HG03342 (cell line): Measurements from ENCODE around the gene NOL4L.
"Not testable (repeated sequence)": the region's sequence is repeated elsewhere in the genome, so short reads cannot be mapped to it uniquely, and the experiment has no call there.

Experiments used
- ATAC-seq: cut with Tn5 transposase; IDR thresholded peaks from one replicate; pipeline ENCODE4 v1.9.1; 2021; ENCODE audit warnings: mild to moderate bottlenecking, moderate library complexity; ENCODE audit not compliant: unreplicated experiment

NOL4L gene

DNA sequence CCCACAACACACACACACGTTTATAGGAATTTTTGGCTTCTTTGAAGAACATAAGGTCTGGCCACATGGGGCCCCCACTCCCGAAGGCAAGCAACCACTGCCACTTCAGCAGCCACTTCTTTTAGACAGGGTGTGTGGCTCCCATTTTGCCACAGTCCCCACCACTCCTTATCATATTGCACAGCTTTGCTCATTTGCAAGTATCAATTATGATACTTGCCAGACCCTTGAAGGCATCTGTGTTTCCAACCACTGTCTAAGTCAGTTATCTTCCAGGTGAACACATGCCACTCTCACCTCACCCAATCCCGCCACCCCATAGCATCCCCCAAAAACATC lies 73.1 kb downstream of the NOL4L start:
- no peak for ATAC-seq

DNA sequence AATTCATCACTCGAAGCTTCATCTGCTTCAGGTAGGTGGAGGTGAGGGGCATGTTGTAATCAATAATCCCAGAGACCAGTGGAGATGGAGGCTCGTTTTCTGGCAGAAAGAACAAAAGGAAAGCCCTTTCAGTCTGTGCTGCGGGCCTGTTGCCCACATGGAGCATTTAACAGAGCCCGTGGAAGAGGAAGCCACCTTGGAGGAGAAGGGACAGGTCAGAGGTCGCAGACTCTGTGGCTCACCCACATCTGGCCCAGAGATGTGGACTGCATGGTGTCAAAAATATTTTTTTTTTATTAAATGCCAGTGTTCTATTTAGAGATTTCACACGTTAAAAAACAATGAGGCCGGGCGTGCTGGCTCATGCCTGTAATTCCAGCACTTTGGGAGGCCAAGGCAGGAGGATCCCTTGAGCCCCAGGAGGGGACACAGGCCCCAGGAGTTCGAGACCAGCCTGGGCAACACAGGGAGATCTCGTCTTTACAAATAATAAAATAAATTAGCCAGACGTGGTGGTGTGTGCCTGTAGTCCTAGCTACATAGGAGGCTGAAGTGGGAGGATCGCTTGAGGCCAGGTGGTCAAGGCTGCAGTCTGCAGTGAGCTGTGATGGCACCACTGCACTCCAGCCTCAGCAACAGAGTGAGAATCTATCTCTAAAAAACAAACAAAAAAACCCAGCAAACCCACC lies 73.6 kb downstream of the NOL4L start:
- no peak for ATAC-seq

DNA sequence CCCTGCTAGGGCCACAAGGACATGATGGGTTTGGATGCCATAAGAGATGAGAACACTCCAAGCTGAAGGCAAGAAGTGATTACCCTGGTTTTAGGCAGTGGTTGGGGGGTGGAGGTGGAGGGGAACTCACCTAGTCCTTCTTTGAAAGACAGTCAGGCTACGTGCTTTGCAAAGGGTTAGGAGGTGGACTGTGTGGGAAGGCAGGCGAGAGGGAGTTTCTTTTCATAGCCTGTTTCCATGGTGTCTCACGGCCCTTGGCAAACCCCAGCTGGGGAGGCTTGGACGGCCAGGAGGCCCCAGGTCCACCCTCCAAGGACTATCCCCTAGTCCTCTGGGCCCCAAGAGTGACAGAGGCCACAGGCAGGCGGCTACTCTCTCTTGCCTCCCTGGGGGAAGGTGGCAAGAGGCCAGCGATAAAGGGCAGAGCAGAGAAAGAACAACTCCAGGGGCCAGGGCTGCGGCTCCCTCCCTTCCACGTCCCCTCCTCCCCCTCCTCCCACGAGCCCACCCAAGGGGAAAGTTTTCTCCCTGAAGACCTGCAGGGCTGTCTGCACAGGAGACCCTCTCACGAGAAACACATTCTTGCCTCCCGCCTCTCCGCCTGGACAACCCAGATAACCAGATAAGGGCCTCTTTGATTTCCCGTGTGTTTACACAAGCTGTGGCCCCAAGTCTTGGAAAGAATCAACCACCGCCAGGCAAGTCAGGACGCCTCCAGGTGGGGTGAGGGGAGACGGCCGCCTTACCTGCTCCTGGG lies 74.4 kb downstream of the NOL4L start:
- ATAC-seq: no peak

DNA sequence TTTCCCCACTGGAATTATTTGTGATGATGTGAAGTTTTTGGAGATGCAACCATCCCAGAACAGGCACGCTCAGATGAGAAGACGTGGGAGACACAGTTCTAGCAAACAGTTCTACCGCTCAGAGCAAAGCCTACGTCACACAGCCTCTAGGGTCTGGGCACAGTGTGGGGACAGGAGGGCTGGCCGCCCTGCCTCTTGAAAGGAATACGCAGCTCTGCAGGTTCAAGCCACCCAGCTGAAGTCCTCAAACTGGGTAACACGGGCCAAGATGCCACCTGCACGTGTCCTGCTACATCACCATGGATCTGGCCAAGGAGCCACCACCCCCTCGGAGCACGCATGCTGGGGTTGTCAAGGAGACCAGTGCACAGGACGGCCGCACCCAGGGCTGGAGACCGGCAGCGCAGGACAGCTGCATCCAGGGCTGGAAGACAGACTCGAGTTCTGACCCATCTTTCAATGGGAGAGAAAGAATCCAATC lies 75.0 kb downstream of the NOL4L start:
- no peak for ATAC-seq

DNA sequence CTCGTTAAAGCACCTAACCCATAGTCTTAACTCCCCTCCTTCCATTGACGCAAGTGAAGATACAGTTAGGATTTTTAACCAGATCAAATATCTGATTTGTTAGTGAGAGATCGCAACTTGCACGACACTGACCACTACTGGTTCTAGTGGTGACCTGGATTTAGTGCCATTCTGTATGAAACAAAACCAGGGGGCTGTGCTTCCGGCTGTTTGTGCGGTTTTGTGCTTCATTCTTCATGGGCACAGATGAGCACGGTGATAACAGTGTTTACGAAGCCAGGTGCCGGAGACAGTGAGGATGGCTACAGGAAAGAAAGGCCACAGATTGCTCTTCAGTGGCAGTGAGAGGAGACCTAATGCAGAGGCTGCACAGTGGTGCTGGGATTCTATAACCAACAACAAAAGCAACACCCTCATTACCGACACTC lies 75.5 kb downstream of the NOL4L start:
- ATAC-seq: no peak

DNA sequence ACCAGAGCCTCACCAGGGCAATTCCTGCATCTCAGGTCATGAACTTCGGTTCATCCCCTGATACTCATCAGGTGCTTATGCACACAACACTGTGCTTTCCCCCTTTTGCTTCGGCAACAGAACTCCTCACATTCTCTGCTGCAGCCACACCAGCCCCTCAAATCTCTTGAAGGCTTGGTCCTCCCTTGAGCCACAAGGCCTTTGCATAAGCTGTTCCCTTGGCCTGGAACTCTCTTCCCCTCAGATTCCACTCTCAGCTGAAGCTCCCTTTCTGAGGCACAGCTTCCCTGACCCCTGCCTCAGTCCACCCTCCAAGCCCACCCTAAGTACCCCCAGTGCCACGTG lies 76.4 kb downstream of the NOL4L start:
- ATAC-seq: no peak

DNA sequence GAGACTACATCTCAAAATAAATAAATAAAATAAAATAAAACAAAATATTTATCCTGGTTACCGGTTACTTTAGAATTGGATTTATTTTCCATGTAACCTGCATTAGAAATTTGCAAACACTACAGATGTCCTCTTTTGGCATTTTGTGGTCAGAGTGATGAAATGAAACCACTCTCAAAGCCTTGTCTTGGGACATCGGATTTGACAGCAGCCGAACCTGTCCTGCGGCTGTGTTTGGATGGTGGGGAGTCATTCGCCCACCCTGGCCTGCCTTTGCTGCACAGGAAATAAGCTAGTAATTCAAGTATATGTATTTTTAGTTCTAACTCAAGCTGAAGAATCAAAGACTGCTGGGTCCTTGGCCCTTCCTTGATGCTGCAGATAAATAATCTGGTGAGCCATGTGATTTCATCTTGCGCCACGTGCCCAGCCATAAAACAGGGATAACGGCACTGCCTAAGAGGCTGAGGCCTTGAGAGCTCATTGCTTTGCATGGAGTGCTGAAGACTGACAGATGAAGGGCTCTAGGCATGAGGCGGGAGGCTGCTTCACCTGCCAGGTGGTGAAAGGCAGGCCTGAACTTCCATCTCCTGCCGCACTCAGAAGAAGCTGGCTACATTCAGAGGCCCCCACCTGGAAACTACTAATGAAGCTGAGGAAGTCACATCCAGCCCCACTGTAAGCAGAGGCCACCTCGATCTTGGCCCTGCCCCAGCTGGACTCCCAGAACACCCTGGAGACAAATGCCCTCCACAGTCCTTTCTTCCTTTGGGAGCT lies 76.9 kb downstream of the NOL4L start:
- ATAC-seq: no peak

DNA sequence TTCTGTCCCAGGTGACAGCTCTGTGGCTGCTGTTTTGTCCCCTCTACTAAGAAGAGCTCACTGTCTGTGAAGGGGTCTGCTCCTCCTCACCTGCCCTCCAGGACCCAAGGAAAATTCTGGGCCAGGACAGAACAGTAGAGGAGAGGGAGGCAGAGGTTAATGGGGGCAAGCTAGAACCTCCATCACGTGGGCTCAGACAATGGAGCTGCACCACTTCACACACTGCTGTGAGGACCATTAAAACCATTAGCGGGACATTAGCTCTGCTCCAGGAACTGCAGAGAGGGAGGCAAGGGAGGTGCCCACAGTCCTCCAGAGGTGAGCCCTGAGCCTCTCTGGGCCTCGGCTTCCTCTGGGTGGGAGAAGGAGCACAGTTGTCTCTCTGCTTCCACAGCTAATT lies 78.4 kb downstream of the NOL4L start:
- ATAC-seq: no peak

DNA sequence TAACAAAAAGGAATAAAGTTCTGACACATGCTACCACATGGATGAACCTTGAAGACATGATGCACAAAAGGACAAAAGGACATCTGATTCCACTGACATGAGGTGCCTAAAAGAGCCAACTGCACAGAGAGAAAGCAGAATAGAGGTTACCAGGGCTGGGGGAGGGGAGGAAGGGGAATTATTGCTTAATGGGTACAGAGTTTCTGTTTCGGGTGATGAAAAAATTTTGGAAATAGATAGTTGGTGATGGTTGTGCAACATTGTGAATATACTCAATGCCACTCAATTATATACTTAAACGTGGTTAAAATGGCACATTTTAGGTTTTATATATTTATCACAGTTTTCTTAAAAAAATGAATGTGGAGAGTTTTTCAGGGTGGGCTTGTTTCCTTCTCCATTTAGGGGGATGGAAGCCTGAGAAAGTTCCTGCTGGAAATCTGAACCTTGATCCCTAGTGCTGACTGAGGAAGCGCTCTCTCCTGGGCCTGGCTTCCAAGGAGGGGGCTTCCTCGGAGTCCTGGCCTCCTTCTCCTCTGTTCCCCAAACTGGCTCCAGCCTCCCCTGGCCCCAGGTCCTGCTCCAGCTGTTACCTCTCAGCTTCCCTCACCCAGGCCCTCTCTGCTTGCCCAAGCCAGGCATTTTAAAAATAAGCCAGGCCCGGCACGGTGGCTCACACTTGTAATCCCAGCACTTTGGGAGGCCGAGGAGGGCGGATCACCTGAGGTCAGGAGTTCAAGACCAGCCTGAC lies 79.2 kb downstream of the NOL4L start:
- ATAC-seq: no peak

DNA sequence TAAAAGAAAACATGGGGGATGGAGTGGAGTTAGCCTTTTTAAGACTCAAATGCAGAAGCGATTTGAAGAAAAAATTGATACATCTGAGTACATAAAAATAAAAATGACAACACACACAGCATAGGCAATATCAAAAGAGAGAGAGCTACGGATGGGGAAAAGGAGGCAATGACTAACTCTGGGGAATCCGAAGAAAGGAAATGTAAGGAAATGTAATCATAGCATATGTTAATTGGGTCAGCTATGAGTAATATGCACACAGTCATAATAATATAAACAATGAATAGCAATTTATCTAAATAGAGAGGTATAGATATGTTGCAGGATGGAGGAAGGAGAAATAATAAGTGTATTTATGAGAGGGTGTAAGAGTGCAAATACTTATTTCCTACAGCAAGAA lies 83.4 kb downstream of the NOL4L start:
- ATAC-seq: no peak

DNA sequence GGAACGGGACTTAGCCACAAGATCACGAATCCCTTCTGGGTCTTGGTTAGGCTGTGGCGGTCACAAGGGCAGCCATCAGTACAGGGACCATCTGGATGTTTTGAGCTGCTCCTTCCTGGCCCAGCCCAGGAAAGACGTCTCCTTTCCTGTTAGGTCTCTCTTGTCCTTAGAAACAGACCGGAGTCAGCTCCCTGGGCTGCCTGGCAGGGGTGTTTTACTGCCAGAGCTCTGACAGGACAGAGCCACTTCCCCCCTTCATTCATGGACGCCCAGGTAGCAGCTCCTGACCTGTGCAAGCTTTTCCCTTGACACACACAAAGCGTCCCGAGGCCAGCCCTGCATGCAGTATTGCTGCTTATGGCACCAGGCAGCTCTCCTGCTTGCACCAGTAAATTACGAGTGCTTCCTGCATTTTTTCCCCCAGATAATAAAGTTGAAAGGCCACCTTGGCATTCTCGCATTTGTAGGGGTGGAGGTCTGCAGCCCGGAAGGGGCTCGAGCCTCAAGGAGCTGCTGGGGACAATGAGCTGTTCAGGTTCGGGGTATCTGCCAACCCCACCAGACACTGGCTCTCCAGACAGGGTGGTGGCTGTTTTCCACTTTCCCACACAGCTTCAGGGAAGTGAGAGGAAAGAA lies 87.4 kb downstream of the NOL4L start:
- no peak for ATAC-seq

DNA sequence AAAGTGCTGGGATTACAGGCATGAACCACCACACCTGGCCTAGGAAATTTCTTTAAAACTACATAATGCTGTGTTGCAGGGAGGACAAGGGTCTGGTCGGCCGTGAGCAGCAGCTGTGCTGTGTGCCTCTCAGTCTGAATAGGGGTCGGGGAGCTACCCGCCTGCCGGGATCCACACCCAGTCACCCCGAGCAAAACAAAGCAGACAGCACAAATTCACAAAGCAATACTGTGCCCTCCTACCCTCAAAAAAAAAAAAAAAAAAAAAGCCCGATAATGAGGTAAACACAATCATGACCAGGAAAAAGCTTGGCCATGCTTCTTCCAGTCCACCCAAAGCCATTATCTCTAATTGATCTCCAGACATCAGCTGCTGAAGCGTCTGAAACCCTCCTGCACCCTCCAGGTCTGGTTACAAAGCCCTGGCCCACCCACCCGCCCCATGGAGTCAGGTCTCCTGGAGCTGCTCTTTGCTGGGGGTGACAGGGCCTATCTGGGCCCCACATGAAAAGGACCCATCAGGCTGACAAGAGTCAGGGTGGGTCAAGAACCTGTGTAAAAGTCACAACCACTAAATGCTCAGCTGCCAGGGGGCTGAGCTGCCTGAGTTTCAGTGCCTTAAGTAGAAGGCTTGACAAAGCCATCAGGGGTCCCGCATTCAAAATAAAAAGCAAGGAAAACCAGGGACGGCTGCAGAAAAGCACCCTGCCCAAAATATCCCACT lies 88.2 kb downstream of the NOL4L start:
- no peak for ATAC-seq

DNA sequence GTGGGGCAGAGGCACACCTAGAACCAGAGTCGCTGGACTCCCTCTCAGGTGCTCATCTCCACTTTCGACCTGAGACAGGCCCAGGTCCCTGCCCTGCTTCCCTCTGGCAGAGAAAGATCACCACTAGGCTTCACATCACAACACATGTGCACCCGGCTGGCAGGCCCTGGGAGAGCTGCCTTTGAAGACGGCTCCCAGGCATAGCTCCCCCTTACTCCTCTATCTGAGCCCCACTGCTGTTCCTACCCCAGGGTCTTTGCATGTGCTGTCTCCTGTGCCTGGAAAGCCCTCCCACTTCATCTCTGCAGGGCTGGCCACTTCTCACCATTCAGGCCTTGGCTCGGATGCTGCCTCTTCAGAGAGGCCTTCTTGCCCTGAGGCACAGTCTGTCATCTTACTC lies 89.2 kb downstream of the NOL4L start:
- ATAC-seq: no peak

DNA sequence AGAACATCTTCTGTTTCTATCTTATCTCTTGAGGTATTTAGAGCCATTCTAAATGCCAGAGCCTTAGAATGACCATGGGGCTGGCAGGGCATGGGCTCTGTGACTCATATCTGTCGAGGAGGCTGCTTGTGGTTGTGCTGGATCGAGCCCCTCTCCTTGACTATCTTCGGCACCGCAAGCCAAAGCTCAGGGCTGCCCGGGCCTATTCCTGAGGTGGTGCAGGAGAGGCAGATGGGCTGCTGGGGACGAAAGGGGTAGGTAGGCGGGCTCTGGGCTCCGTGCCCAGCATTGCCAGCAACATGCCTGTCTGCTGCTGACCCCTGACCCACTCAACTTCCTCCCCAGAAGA lies 89.9 kb downstream of the NOL4L start:
- no peak for ATAC-seq

DNA sequence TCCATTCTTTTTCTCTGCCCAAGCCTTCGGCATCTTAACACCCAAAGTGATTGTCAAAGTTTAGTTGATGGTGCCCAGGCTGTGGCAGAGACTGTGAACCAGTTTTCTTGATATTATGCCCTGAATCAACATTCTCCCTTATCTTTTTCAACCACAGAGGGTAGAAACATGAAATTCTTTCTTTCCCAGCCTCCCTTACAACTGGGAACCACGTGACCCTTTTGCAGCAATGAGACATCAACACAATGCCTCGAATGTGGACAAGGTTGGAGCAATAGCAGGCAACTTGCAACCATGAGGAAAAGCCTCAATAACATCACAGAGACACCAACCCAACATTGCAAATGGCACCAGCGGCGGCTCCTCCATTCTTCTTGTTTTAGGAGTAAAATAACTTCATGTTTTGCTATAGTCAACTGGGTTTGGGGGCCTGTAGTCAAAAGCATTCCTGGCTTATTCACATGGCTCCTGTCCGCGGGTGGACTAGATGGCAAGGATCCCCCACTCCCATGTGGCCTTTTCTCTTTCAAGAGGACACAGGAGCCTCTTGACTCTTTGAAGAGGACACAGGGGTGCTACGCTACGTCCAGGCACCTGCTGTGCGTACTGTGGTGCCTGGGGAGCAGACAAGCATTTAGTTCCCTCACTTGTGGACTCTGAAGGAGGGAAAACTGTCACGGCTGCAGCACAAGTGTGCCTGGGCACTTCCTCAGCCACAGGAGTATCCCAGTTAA lies 90.5 kb downstream of the NOL4L start:
- ATAC-seq: no peak

DNA sequence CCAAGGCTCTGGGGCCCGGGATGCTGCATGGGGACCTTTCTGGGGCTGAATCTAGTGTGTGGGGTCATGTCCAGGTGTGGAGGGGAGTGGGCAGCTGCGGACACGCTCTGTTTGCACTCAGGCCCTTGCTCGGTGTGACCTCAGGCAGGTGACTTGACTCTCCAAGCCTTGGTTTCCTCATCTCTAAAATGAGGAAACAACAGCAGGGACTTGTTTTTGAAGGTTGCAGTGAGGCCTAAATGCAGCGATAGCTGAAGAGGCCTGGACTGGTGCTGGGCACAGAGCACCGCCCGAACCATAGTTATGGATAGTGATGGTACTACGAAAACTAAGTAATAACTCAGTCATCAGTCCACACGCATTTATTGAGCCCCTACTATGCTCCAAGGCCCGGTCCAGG lies 91.8 kb downstream of the NOL4L start:
- ATAC-seq: no peak

DNA sequence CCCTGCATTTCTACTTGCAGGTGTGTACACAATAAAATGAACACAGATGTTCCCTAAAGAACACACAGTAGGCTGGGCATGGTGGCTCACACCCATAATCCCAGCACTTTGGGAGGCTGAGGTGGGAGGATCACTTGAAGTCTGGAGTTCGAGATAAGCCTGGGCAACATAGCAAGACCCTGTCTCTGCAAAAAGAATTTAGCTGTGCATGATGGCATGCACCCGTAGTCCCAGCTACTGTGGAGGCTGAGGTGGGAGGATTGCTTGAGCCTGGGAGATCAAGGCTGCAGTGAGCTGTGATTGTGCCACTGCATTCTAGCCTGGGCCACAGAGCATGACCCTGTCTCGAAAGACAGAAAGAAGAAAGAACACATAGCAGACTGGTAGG lies 93.4 kb downstream of the NOL4L start:
- not testable (repeated sequence) for ATAC-seq

DNA sequence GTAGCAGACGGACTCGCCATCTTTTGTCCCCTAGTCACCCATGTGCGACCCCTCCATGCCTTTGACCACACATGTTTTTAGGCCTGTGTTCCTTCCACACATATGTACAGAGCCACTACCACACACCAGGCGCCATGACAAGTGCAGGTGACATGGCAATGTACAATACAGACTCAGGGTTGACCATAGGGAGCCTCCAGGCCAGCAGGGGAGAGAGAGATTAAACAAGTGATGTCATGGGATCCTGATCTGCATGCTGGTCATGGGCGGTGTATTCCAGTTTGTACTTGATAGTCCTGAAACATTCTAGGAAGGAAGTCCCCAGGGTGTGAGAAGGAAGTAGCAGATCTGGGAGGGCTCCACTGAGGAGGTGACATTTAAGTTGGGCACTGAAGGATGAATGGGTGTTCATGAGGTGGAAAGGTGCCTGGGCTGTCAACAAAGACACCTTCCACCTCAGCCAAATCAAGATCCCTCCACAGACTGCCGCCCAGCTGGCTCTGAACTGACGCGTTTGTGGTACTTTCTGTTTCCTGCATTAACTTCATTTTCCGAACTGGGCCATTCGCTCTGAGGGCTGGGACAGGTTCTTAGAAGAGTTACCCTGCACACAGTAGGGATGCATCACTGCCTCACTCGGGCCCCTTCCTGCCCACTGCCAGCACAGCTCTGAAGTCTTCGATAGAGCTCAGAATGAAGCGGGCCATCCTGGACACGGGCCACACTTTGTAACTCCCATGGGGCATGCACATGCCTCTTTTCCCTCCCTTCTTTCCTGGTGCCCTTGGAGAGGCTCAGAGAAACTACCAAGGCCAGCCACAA lies 94.0 kb downstream of the NOL4L start:
- no peak for ATAC-seq
